ENCODE data around the gene TLDC2.

The TLDC2 gene

DNA sequence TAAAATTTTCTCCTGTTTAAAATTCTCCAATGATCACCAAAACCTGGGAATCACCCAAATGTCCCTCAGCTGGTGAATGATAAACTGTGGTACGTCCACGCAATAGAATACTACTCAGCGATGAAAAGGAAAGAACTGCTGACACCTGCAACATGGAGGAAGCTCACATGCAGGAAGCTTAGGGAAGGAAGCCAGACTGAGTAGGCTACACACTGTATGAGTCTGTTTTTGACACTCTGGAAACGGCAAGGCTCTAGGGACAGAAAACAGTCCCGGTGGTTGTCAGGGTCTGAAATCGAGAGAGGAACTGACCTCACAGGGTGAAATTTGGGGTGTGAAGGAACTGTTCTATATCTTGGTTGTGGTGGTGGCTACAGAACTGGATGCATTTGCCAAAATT is 25.2 kb upstream of the TLDC2 start:
- no peak for DNase-seq

- no peak for DNase-seq
Measured at GRCh38 chr20:36851490-36851889, 24.4 kb upstream of the TLDC2 start.

- no peak for DNase-seq
Measured at GRCh38 chr20:36852187-36852586, 23.8 kb upstream of the TLDC2 start.

DNA sequence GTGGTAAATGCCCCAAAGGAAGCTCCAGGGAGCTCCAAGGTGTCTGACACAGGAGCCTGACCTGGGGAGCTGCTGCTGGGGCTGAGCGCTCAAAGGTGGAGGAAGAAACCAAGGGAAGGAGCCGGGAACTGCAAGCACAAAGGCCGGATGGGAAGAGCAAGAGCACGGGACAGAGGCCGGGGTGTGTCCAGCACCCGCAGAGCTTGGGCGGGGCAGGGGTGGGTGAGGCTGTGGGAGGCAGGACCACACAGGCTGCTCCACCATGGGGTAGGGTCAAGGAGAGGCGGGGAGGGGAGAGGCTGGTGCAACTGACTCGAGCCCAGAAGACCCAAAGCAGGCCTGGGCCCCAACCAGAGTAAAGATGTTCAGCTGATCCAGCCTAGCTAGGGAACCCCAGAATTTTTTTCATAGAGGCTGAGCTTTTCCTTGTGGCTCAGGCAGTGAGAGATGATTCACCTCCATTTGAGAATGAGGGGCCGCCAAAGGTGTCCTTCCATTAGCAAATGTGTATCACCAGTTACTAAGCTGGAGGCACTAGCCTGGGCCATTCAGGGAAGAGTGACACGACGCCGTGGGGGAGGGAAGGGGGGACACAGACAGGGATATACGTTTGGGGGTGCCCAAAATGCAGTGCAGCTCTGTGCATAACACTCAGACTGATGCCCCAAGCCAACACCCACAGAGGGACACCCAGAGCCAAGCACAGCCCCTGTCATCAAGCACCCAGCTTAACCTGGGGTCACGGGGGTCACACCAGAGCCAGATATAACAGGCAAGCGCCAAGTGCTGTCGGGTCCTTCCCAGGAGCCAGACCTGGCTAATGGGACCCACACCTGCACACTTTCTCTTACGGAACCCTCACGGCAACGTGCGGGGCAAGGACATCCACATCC is 21.3 kb upstream of the TLDC2 start:
- peak; percentile 48 for DNase-seq

DNA sequence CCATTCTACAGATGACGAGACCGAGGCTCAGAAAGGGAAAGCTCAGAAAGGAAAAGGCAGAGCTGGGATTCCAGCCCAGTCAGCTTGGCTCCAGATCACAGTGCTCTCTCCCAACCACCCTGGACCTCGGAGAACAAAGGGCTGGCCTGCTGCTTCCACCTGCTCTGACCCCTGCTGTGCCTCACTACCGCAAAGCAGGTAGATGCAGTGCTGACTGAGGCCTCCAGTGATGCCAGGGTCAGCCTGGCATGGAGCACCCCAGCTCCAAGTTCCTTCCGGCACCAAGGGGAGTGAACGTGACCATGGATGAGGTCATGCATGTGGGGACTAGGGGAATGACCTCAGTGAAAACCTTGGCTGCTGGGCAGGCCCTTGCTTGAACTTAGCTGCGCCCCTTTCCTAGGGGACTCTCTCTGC is 20.7 kb upstream of the TLDC2 start:
- DNase-seq, result no peak

DNA sequence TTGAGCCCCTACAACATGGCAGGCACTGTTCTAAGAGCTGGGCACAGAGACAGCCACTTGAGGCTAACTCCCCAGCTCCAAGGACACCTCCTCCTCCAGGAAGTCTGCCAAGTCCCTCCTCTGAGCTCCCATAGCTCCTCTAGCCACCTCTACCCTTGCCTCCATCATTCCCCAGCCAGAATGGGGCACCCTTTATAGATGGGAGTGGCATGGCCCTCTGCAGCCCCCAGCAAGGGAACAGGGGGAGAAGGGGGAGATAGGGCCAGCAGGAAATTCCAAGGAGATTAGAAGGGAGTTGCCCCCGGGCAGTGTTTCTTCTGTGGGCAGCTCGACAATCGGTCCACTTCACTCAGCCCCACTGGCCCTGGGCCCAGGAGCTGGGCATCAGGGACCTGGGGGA is 19.7 kb upstream of the TLDC2 start:
- peak; percentile 64 for DNase-seq

DNA sequence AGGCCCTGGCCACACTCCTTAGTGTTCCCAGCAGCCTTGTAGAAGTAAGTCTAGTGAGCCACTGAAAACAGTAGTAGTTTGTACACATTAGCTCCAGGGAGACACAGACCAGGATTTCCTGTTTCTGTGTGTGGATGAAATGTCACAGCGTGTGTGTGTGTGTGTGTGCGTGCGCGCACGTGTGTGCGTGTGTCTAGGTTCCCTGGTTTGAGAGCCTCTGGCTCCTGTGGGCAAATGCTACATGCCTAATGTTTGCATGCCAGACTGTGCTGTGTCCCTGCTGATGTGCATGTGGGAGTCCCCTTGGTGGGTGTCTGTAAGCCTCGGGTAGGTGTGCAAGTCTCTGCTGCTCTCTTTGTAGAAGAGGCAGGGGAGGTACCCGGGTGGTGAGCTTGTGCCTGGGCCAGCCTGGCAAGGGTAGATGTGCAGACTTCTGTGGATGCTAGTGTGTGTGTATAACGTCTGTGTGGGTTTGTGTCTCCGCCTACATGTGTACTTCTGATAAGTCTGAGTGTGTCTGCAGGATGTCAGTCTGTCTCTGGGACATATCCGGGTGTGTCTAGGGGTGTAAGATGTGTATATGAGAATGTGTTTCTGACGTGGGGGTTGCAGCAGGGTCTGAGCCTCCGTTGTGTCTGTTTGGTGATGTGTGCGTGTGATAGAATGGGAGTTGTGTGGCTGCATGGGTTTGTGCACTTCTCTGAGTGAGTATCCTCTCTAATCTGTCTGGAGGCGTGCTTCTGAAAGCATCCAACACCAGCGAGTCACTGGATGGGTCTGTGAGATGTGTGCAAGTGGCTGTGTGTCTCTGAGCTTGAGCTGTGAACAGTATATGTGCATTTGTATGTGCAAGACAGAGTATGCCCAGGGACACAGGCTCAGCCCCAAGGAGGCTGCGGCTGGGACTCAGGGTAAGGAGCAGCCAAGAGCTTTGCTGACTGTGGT is 19.0 kb upstream of the TLDC2 start:
- DNase-seq, result peak; percentile 53

- DNase-seq, result no peak
Measured at GRCh38 chr20:36859282-36859555, 16.7 kb upstream of the TLDC2 start.

GRCh38 chr20:36859700-36860330 is 16.1 kb upstream of the TLDC2 start:
- no peak for DNase-seq

DNA sequence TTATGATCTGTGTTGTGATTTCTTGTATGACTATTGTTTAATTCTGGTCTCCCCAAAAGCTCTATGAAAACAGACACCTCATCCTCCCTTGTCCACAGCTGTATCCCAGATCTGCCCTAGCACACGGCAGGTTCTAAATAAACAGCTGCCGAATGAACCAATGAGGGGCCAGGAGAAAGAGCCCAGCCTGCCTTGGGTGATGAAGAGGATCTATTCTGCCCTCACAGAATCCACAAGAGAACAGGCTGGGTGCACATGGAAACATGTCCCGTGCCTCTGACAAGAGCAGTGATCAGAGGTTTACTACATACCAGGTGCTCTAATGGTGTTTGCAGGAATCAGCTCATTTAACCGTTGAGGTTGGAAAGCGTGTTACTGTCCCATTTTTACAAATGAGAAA is 15.6 kb upstream of the TLDC2 start:
- no peak for DNase-seq

GRCh38 chr20:36860811-36861624 is 14.9 kb upstream of the TLDC2 start:
- DNase-seq, result no peak

DNA sequence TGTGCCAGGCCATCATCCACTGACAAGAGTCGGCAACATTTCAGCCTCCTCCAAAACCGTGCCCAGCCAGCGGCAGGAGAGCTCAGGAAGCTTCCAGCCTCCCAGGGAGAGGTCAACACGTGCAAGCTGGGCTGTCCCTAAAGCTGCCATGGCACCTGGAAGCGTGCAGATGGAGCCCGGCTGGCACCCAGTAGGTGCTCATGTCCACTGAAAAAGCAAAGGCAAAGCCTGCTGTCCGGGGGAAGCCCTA is 14.4 kb upstream of the TLDC2 start:
- DNase-seq, result no peak

DNA sequence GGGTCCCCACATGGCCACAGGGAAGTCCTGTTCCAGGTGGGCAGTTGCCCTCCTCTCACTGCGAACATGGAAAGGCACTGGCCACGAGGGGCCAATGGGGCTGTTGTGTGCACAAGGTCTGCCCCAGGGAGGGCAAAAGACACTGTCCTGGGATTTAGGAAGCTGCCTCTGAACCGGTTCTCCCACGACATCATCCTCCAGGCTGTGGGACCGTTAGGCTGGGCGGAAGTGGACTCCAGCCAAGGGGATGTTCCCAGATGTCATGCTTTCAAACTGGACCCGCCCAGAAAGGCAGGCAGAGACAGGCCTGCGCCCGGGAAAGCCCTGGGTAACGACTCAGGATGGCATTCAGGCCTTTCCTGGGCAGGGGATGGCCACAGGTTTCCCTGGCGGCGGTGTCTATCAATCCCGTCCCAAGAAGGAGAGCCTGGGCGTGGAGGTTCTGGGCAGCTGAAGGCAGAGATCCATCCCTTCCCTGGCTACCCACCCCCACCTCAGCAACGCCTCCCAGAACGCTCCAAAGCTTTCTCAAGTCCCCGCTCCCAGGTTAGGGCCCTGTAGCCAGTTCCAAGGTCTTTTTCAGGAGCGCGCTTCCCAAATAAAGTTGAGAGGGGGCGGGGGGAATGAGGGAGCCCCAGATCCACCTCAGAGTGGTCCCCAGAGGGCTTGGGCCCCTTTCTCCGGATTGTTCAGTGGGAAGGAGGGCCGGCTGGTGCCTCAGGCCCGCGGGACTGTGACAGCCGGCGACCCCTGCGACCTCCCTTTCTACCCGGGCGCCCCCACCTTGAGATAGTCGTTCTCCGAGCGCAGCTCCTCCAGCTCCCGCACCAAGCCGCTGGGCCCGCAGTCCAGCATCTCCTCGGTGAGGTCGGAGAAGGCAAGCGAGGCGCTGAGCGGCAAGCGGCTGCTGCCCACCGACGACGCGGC is 13.8 kb upstream of the TLDC2 start:
- peak; percentile 92 for DNase-seq

GRCh38 chr20:36862857-36863668 is 12.9 kb upstream of the TLDC2 start:
- no peak for DNase-seq

DNA sequence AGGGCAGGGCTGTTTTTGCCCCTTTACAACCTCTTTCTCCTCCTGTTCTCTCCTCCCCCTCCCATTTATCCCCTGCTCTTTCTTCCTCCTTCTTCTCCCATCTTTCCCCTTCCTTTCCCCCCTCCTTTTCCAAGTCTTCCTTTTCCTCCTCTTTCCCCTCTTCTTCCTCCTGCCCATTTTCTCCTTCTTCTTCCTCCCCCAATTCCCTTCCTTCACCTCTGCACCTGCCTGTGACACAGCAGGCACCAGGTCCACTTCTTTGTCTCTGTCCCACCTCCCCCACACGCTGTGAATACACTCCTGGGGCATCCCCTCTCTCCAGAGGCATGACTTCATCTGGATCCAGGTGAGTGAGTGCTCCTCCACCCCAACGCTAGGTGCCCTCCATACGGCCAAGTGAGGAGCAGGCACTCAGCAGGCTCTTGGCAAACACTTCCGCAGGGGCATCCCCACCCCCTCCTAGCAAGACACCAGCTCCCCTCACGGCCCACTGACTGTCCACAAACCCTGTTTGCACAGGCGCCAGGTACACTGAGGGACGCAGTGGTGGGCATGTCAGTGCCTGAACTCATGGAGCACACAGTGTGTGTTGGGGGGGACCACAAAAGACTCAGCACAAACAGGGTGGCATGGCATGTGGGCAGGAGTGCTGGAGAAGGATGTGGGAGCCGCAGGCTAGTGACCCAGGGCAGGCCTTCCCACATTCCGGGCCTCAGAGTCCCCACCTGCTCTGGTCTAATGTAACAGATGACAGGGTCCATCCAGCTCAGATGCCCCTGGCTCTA is 10.7 kb upstream of the TLDC2 start:
- DNase-seq, result no peak

DNA sequence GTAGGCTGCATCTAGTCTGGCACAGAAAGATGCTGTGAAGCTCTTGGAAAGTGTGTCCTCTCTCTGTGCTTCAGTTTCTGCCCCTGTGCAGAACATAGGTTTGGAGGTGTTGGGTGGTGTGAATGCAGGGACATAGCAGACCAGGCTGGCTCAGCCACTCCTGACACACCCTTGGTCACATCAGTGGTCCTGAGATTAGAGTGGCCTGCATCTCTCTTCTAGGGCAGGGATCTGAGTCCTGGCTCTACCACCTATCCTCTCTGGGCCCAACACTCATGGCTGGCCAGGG is 10.1 kb upstream of the TLDC2 start:
- DNase-seq, result no peak

GRCh38 chr20:36866164-36866563 is 9.8 kb upstream of the TLDC2 start:
- DNase-seq, result no peak

GRCh38 chr20:36866681-36867495 is 9.1 kb upstream of the TLDC2 start:
- DNase-seq, result no peak
